Measurements from ENCODE around the gene ACTR2.
"Not testable (repeated sequence)": the region's sequence is repeated elsewhere in the genome, so short reads cannot be mapped to it uniquely, and the experiment has no call there.

ACTR2 gene

DNA sequence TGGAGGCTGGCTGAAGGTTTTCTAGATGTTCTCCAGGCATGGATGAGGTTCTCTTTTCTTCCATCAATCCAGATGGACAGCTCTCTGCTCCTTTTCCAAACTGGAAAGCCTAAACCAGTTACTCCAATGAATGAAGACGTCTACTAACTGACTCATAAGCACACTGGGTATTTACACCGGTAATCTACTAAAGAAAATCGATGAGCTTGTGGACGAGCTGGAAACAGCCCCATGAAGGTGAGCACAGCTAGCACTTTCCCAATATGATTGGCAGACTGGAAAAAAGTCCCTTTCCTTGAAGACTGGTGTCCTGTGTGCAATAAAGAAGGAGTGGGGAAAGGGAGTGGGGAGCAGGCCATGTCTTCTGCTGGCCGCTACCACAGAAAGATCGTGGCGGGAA is 84.0 kb downstream of the ACTR2 start:
- no peak for DNase-seq

DNA sequence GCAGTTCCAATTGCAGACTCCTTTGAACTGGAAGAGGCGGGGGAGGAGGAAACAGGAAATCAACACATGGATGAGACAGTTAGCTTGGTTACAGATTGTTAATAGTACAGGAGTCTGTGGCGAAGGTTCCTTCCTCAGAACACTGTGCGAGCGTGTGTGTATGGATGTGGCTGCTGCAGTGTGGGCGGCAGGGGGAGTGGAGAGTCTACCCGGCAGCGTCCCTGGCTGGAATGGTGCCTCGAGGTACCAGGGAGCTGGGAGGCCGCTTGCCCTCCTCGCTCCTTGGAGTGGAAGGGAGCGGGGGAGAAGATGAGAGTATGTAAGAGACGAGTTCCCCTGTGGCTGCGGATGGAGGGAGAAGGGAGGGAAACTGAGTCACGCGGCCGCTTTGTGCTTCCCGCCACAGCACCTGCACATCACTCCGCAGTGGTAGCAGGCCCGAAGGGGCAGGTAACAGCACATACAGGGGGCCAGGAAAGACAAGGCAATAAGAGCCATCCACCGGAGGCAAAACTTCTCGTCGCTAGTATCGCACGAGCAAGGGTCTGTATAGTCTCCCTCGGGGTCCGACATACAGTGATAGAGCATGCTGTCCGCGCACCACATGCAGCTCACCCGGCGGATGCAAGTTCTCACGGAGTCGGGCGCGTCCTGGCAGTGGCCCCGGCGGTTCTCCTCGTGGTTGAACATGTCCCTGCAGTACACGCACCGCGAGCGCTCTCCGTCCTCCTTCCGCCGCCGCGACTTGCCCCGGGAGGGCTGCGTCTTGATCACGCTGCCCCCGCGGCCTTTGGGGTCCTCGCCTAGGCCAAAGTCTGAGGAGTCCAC is 85.7 kb downstream of the ACTR2 start:
- no peak for DNase-seq

DNA sequence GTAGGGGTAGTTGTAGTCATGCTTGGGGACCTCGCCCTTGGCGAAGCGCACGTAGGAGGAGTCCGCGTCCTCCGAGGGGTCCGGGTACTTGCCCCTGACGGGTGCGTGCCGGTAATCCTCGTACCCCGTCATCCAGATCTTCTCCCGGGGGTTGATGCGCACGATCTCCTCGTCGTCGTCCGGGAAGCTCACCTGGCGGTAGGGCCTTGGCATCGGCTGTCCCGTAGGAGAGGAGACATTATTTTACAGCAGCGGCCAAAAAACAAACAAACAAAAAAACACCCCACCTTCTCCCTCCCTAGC is 86.3 kb downstream of the ACTR2 start:
- DNase-seq, result no peak

DNA sequence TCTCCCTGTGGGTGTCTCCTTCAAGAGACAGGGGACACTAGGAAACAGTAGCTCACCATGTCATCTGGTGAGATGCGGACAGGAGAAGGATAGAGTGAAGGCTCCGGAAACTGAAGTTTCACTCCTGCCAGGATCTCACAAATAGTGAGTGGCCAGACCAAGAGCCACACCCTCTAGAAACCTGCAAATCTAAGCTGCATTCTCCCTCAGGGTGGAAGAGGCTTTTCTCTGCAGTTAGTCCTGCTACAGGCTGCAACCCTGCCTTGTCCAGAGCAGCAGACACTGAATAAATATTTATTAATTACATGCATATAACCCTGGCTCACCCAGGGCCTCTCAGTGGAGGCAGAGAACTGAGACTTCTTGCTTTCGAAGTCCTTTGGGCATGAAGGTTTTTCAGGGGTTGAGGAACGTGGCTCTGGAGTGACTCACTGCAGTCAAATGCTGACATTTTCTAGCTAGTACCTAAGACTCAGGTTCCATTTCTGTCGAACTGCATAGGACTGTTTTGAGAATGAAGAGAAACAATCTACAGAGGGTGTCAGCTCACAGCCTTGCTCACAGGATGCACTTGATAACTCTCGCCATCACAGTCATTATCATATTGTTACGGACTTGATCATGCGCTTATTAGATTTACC is 87.3 kb downstream of the ACTR2 start:
- no peak for DNase-seq

DNA sequence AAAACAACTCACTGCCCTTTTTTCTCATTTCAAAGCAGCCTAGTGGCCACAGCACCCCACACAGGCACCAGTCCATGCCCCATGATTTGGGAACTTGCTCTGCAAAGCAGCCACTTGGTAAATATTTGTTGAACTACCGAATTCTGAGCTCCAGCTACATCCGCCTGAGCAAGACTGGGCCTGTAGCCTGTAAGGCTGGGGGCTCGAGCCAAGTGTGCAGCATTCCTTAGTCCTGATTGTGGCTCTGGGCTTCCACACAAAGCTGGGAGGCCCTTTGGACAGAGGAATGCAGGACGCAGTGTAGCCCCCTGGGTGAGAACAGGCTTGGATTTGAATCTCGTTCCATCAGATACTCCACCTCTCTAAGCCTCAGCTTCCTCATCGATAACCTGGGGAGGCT is 88.4 kb downstream of the ACTR2 start:
- no peak for DNase-seq

DNA sequence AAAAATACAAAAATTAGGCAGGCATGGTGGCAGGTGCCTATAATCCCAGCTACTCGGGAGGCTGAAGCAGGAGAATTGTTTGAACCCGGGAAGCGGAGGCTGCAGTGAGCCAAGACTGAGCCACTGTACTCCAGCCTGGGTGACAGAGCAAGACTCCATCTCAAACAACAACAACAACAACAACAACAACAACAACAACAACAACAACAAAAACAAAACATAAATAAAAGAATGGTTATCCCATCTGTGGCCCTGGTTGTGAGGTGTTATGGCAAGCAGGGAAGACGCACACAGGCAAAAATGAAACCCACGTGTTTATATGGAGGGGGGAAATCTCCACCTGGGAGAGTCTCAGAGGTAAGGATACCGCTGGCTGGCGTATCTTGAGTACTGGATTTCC is 89.7 kb downstream of the ACTR2 start:
- not testable (repeated sequence) for DNase-seq

DNA sequence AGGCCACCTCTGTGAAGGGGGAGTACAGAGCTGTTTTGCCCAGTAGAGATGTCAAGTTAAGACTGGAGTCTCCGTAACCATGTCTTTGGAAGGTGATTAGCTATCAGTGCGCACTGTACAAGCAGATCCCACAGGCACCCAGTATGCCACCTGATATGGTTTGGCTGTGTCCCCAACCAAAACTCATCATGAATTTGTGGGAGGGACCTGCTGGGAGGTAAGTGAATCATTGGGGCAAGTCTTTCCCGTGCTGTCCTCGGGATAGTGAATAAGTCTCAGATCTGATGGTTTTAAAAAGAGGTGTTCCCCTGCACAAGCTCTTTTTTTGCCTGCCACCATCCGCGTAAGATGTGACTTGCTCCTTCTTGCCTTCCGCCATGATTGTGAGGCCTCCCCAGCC is 90.2 kb downstream of the ACTR2 start:
- no peak for DNase-seq

DNA sequence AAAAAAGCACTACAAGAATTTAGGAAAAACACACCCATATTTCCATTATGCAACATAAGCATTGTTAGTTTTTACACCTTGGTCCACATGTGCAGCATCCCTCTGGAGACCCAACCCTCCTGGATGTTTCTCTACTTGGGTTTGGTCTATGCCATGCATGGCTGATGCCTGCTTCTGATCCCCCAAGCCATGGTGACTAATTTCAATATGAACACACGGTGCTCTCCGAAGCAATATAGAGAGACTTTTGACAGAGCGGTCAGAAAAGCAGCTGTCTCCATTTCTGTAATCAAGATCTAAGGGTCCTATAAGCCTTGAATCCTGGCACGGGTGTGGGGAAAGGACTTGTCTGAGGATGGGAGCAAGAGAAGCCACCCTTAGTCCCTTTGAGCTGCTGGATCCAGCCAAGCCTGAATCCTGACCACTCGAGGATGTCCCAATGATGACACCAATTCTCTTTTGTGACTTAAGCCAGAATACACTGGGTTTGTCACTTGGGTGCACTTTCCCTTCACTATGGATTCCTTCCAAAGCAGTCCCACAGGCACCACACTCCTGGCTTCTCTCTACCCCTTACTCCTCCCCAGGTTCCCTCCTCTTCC is 91.5 kb downstream of the ACTR2 start:
- DNase-seq, result no peak

DNA sequence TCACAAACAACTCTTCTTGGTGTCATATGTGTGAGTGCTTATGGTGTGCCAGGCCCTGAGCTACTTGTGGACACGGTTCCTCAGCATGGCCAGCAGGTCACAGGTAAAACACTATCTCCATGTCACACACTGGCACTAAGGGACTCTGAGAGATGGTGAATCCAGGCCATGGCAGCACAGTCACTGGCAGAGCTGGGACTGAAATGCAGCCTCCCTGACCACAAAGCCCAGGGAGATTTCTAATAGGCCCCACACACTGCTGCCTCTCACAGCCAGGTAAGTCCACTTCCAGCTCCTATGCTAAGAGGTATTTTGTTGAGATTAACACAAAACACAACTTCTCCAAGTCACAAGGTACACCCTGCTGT is 92.0 kb downstream of the ACTR2 start:
- DNase-seq, result no peak

DNA sequence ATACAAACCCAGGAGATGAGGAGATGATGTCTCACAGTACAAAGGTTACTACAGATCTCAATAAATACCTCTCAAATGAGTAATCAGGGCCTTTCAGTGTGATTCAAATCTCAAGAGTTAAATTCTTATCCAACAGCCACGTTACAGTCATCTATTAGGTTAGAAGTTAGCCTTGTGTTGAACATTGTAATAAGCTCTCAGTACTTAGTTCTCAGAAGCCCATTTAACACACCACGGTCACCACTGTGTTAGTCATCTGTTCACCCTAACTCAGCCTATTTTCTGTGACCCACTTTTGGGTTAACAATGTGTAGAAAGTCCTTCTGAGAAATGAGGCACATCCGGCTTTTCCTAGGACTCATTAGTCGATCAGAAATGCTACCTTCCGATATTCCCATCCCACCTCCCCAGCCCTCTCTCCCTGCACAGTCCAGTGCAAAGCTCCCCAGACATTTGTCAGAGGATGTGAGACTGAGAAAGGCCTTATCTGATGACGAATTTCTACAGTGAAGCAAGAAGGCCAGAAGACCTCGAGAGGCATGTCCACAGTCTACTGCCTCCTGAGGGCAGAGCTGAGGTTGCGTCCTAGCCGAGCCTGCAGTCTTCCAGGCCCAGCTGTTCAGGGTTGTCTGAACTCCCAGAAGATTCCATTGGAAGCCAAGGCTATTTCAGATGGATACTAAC is 92.6 kb downstream of the ACTR2 start:
- no peak for DNase-seq
